ENCODE data around the gene ALG14.
"Not testable (repeated sequence)": the region's sequence is repeated elsewhere in the genome, so short reads cannot be mapped to it uniquely, and the experiment has no call there.

Gene ALG14

DNA sequence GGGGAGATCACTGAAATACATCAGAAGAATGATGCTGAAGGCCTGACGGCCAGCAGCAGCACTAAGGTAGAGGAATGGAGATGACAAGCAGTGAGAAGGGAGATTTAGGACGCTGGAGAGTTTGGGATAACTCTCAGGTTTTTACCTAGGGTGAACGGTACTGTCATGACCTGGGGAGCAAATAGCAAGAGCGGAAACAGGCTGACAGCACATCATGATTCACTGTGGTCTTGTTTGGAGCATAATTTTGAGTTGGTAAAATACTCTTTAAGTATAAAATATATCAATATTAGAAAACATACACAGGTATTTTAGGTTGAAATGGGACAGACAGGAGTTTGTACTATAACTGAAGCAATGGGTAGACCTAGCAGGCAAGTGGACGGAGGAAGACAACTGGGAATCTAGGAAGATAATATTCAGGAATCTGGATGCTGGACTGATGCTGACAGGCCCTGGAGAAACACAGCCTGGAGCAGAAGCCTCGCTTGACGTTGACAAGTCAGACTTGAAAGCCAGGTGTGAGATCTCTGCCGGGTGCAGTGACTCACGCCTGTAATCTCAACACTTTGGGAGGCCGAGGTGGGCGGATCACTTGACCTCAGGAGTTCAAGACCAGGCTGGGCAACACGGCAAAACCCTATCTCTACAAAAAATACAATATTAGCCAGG lies 33.3 kb downstream of the ALG14 start:
- FAIRE-seq (no peak), DNase-seq (ENCODE audit: insufficient read length) (no peak)
- no peak for TF ChIP-seq POLR2AphosphoS5 (IDR thresholded peaks at IDR 0.05; ENCODE audit: low read depth, low read length)
- no peak for TF ChIP-seq TAF1 (IDR thresholded peaks at IDR 0.05; ENCODE audit: borderline replicate concordance, low read depth, low read length)
- no peak for TF ChIP-seq POLR2A (IDR thresholded peaks at IDR 0.05; ENCODE audit: low read depth, low read length)

DNA sequence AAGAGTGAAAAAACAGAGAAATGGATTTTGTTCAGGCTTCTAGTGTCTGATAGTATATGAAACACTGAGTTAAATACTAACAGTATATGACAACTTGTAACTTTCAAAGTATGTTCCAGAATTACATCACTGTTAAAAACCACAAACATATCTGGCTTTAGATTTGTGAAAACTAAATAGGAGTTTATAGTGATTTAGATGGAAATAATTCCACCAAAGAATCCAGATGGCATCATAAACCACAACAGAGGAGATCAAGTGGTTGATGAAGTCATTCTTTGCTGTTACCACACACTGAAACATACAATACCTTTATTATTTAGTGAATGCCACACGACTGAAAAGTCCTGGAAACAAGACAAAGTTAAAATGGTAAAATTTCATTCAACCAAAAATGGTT lies 37.2 kb downstream of the ALG14 start:
- FAIRE-seq: no peak
- DNase-seq (ENCODE audit: insufficient read length): no peak
- TF ChIP-seq POLR2AphosphoS5 (IDR thresholded peaks at IDR 0.05; ENCODE audit: low read depth, low read length) (no peak), POLR2A (IDR thresholded peaks at IDR 0.05; ENCODE audit: low read depth, low read length) (no peak), TAF1 (IDR thresholded peaks at IDR 0.05; ENCODE audit: borderline replicate concordance, low read depth, low read length) (no peak)

DNA sequence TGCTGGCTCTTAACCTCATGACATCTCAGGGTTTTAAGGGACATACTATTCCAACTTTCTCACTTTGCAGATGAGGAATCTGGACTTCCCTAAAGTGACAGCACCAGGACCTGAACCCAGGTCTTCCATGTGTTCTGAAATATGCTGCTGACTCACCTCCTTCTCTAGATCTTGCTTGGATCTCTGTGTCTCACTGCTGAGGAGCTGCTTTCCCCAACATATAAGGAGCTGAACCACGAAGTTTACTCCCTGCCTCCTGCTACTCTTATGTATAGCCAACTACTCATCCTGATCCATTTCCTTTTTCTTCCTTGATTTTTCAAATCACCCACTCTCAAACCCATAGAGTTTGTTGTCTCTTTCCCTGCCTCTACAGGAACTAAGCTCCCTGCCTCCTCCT lies 38.2 kb downstream of the ALG14 start:
- TF ChIP-seq POLR2A (IDR thresholded peaks at IDR 0.05; ENCODE audit: low read depth, low read length) (no peak), POLR2AphosphoS5 (IDR thresholded peaks at IDR 0.05; ENCODE audit: low read depth, low read length) (no peak), TAF1 (IDR thresholded peaks at IDR 0.05; ENCODE audit: borderline replicate concordance, low read depth, low read length) (no peak)
- FAIRE-seq (no peak), DNase-seq (ENCODE audit: insufficient read length) (no peak)

DNA sequence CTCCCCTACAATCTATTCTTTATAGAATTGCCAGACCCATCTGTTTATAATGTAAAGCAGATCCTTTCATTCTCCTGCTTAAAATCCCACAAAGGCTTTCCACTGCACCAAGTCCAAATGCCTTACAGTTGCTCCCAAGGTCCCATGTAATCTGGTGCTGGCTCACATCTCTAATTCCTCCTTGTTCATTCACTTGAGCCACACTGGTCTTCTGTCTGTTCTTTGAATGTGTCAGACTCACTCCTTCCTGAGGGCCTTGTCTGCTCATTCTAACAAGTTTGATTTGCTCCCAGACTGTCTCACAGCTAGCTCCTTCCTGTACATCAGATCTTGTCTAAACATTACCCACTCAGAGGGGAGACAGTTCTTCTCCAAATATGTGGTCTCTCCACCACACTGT lies 38.9 kb downstream of the ALG14 start:
- TF ChIP-seq POLR2A (IDR thresholded peaks at IDR 0.05; ENCODE audit: low read depth, low read length) (no peak), TAF1 (IDR thresholded peaks at IDR 0.05; ENCODE audit: borderline replicate concordance, low read depth, low read length) (no peak), POLR2AphosphoS5 (IDR thresholded peaks at IDR 0.05; ENCODE audit: low read depth, low read length) (no peak)
- FAIRE-seq: no peak
- DNase-seq (ENCODE audit: insufficient read length): no peak

DNA sequence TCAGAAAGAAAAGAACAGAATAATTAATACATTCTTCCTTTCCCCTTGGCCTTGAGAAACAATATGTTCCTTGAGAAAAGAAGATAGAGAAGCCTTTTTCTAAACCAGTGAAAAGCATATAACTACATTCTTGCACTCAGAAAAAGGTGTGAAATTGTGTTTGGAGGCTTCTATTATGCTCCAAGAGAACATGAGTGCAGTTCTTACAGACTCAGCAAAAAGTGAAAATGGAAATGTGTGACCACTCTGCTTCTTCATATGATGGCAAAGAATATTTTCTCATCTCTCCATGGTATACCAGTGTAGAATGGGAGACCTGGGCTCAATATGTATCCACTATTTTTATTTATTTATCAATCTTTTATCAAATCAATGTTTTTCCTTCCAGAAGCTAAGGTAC lies 43.2 kb downstream of the ALG14 start:
- DNase-seq (ENCODE audit: insufficient read length) (no peak), FAIRE-seq (no peak)
- TF ChIP-seq POLR2A (IDR thresholded peaks at IDR 0.05; ENCODE audit: low read depth, low read length) (no peak), TAF1 (IDR thresholded peaks at IDR 0.05; ENCODE audit: borderline replicate concordance, low read depth, low read length) (no peak), POLR2AphosphoS5 (IDR thresholded peaks at IDR 0.05; ENCODE audit: low read depth, low read length) (no peak)

DNA sequence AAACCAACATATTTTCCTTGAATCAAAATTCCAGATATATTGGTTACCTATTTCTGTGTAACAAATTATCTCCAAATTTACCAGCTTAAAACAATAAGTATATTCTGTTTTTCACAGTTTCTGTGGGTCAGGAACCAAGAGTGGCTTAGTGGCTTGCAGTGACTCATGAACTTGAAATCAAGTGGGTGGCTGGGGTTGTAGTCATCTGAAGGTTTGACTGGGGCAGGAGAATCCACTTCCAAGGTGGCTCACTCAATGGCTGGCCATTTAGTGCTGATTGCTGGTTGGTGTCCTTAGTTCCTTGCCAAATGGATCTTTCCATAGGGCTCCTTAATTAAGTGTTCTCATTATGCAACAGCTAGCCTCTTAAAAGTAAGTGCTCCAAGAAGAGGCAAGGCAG lies 43.8 kb downstream of the ALG14 start:
- FAIRE-seq (no peak), DNase-seq (ENCODE audit: insufficient read length) (no peak)
- TF ChIP-seq TAF1 (IDR thresholded peaks at IDR 0.05; ENCODE audit: borderline replicate concordance, low read depth, low read length): no peak
- TF ChIP-seq POLR2AphosphoS5 (IDR thresholded peaks at IDR 0.05; ENCODE audit: low read depth, low read length): no peak
- no peak for TF ChIP-seq POLR2A (IDR thresholded peaks at IDR 0.05; ENCODE audit: low read depth, low read length)

DNA sequence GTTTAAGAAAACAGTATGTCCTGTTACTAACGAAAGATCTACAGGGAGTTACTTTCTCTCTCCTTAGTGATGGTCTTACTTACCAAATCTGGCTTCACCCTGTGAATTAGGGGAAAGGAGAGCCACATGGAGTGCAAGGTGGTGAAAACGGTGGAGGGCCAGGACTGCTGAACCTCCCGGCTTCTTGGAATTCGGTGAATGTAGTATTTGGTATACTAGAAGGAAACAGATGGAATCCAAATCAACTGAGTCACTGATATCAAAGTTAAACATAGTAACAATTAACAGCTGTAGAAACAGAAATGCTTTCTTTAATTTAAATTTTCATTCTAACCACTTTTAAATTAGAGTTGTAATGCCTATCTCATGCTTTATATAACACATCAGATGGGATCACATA lies 45.7 kb downstream of the ALG14 start:
- DNase-seq (ENCODE audit: insufficient read length) (no peak), FAIRE-seq (no peak)
- TF ChIP-seq POLR2A (IDR thresholded peaks at IDR 0.05; ENCODE audit: low read depth, low read length): no peak
- no peak for TF ChIP-seq POLR2AphosphoS5 (IDR thresholded peaks at IDR 0.05; ENCODE audit: low read depth, low read length)
- no peak for TF ChIP-seq TAF1 (IDR thresholded peaks at IDR 0.05; ENCODE audit: borderline replicate concordance, low read depth, low read length)

DNA sequence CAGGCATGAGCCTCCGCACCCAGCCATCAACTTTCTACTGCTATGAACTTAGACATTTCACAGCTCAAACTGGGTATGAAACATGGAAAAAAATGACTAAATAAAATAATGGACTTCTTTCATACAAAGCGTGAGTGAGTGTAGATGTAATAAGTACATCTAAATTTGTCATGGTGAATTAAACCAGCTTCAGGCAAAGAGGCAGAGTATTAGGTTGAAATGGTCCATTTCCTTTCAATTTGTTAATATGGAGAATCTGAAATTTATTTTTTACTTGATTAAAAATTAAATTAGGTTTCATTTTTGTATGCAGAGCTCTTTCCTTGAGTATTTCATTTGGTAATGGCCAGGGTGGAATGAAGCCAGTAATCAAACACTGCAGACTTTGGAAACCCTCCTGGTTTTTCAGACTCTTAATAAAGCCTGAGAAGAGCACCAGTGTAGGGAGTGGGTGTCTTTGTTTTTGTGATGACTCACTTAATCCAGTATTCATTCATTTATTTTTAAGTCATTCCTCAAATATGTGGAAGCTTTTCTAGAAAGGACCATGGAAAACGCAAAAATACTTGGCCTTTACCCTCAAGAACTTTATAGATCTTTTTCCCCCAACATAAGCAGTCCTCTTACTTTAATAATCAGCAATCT lies 49.2 kb downstream of the ALG14 start:
- TF ChIP-seq POLR2AphosphoS5 (IDR thresholded peaks at IDR 0.05; ENCODE audit: low read depth, low read length) (no peak), POLR2A (IDR thresholded peaks at IDR 0.05; ENCODE audit: low read depth, low read length) (no peak), TAF1 (IDR thresholded peaks at IDR 0.05; ENCODE audit: borderline replicate concordance, low read depth, low read length) (no peak)
- DNase-seq (ENCODE audit: insufficient read length): no peak
- FAIRE-seq: no peak

DNA sequence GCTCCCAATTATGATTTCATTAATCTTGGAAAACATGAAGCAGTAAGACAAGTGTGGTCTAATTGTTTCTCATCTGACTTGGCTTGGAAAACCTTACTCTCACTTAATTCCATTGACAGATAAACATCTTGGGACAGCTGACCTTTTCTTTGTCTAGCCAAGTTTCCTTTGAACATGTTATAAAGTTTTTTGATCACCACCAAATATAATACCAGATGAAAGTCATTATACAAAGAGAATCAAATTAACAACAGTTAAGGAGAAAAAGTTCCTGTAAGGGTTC lies 50.2 kb downstream of the ALG14 start:
- no peak for TF ChIP-seq POLR2A (IDR thresholded peaks at IDR 0.05; ENCODE audit: low read depth, low read length)
- no peak for TF ChIP-seq TAF1 (IDR thresholded peaks at IDR 0.05; ENCODE audit: borderline replicate concordance, low read depth, low read length)
- TF ChIP-seq POLR2AphosphoS5 (IDR thresholded peaks at IDR 0.05; ENCODE audit: low read depth, low read length): no peak
- FAIRE-seq (no peak), DNase-seq (ENCODE audit: insufficient read length) (no peak)

DNA sequence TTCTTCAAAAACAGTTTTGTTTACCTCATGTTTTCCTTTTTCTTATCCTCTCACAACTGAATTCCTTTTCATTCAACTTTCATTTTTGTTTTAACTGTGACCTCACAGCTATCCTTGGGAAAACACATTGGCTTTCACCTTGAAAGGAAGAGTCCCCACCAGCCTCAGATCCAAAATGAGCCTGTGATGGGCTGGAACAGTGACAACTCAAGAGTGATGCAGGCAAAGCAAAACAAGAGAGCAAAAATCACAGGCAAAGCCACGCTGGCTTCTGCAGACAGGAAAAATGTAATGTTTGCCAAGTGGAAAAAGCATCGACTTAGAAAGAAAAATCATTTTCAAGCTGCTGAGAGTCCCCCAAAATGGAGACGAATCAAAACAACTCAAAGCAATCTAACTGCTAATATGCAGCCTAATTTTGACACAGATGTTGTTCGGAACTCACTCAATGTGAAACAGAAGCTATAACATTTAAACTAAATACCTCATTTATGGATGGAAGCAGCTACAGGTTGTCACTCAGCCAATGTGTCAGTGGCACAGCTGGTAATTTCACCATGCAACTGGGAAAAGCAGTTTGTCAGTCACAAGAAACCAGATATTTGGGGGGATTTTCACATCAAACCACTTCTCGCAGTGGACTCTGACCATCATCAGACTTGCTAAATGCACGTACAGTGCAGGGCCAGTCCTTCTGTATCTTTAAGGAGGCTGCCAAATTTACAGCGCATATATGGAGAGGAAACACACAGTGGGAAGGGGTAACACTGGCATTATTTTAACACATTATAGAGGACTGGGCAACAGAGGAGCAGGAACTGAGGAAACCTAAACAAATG lies 50.7 kb downstream of the ALG14 start:
- FAIRE-seq: no peak
- no peak for DNase-seq (ENCODE audit: insufficient read length)
- no peak for TF ChIP-seq TAF1 (IDR thresholded peaks at IDR 0.05; ENCODE audit: borderline replicate concordance, low read depth, low read length)
- TF ChIP-seq POLR2A (IDR thresholded peaks at IDR 0.05; ENCODE audit: low read depth, low read length): no peak
- TF ChIP-seq POLR2AphosphoS5 (IDR thresholded peaks at IDR 0.05; ENCODE audit: low read depth, low read length): no peak

DNA sequence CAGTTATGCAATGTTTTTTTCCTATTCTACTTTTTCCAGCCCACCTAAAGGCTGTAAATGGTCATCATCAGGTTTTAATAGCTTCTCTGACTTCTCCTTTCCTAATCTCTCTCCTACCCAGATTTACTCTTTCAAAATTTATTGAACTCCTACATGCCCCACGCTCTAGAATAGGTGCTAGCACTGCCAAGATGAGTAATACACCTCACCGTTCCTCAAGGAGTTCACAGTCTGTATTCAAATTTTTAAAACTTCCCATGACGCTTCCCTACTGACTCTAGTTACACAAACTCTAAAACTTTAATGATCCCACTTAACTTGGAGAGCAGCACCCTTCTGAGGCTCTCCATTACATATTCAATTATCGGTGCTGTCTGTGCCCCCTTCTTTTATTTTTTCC lies 51.6 kb downstream of the ALG14 start:
- DNase-seq (ENCODE audit: insufficient read length): no peak
- TF ChIP-seq POLR2AphosphoS5 (IDR thresholded peaks at IDR 0.05; ENCODE audit: low read depth, low read length) (no peak), POLR2A (IDR thresholded peaks at IDR 0.05; ENCODE audit: low read depth, low read length) (no peak)
- FAIRE-seq: no peak

DNA sequence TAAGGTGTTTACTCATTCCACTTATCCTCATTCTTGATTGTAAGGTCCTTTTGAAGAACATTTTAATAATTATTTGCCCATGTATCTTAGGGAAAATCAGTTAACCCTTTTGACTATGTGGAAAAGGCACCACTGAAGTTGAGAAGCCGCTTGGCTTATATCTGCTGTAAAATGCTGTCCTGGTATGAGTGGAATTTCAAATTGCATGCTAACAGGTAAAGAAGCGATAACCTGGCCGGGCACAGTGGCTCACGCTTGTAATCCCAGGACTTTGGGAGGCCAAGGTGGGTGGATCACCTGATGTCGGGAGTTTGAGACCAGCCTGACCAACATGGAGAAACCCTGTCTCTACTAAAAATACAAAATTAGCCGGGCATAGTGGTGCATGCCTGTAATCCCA lies 53.3 kb downstream of the ALG14 start:
- not testable (repeated sequence) for DNase-seq (ENCODE audit: insufficient read length); FAIRE-seq
